ENCODE data around the gene AGAP1. TPM values are rescaled to one million over a fixed set of nuclear protein-coding genes. Genes with fewer than 3 reads are reported as not detected.

The AGAP1 gene
- total RNA-seq, 2 donors from 2014 or later = 16.1 to 40.1 TPM

- DNase-seq (ENCODE audit: low spot score) = no peak
- no peak overlapping the region for H3K4me3 ChIP-seq
- H3K27me3 ChIP-seq (replicated peaks; ENCODE audit: insufficient read depth) = no peaks in the 10 kb centered on the region
- no peaks in the 10 kb centered on the region for H3K9me3 ChIP-seq
- H3K27ac ChIP-seq = no peak overlapping the region
- H3K4me1 ChIP-seq (replicated peaks) = no peaks in the 10 kb centered on the region
- intact Hi-C loops (cut with DNase I) = no loop called here
- WGBS = 95% methylated on average over 21 of the region's 21 CpGs
- TF ChIP-seq POLR2A (IDR thresholded peaks at IDR 0.05) = no peak
- TF ChIP-seq POLR2AphosphoS5 (IDR thresholded peaks at IDR 0.05) = no peak
- TF ChIP-seq, protein P1, sequence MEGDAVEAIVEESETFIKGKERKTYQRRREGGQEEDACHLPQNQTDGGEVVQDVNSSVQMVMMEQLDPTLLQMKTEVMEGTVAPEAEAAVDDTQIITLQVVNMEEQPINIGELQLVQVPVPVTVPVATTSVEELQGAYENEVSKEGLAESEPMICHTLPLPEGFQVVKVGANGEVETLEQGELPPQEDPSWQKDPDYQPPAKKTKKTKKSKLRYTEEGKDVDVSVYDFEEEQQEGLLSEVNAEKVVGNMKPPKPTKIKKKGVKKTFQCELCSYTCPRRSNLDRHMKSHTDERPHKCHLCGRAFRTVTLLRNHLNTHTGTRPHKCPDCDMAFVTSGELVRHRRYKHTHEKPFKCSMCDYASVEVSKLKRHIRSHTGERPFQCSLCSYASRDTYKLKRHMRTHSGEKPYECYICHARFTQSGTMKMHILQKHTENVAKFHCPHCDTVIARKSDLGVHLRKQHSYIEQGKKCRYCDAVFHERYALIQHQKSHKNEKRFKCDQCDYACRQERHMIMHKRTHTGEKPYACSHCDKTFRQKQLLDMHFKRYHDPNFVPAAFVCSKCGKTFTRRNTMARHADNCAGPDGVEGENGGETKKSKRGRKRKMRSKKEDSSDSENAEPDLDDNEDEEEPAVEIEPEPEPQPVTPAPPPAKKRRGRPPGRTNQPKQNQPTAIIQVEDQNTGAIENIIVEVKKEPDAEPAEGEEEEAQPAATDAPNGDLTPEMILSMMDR (IDR thresholded peaks at IDR 0.05) = no peak
- H3K36me3 ChIP-seq = no peaks in the 10 kb centered on the region
Measured at GRCh38 chr2:236109473-236109872, 615.6 kb downstream of the AGAP1 start.

DNA sequence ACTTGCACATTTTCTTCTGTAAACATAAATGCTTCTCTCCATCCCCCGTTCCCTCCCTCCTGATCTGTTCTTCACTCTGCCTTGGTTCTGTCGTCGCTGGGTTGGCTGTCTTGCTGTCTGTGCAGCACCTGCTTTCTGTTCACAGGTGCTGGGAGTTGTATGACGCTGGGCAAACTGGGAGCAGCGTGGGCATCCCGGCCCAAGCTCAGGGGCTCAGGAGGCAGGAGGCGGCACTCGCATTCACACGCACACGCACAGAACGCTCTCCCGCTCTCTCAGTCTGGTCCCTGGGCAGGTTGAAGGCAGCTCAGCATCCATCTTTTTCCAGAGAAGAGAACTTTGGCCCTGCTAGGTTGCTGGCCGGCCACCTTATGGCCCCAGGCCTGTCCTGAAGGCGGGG, 618.6 kb downstream of the AGAP1 start:
- no peaks in the 10 kb centered on the region for H3K4me1 ChIP-seq (replicated peaks)
- intact Hi-C loops (cut with DNase I) = no loop called here
- no peaks in the 10 kb centered on the region for H3K27me3 ChIP-seq (replicated peaks; ENCODE audit: insufficient read depth)
- no peak overlapping the region for H3K27ac ChIP-seq
- no peaks in the 10 kb centered on the region for H3K36me3 ChIP-seq
- DNase-seq (ENCODE audit: low spot score) = no peak
- H3K9me3 ChIP-seq = no peaks in the 10 kb centered on the region
- TF ChIP-seq POLR2A (IDR thresholded peaks at IDR 0.05) = no peak
- TF ChIP-seq, protein P1 (IDR thresholded peaks at IDR 0.05) = no peak
- no peak for TF ChIP-seq POLR2AphosphoS5 (IDR thresholded peaks at IDR 0.05)
- 90% methylated on average over 14 of the region's 14 CpGs for WGBS
- H3K4me3 ChIP-seq = no peak overlapping the region

GRCh38 chr2:236113425-236113824, 619.6 kb downstream of the AGAP1 start:
- WGBS = 91% methylated on average over 8 of the region's 8 CpGs

GRCh38 chr2:236113948-236114347, 620.1 kb downstream of the AGAP1 start:
- DNase-seq (ENCODE audit: low spot score) = no peak
- no peak overlapping the region for H3K27ac ChIP-seq
- intact Hi-C loops (cut with DNase I) = no loop called here
- no peaks in the 10 kb centered on the region for H3K36me3 ChIP-seq
- H3K4me1 ChIP-seq (replicated peaks) = no peaks in the 10 kb centered on the region
- no peaks in the 10 kb centered on the region for H3K9me3 ChIP-seq
- no peak overlapping the region for H3K4me3 ChIP-seq
- no peaks in the 10 kb centered on the region for H3K27me3 ChIP-seq (replicated peaks; ENCODE audit: insufficient read depth)
- TF ChIP-seq POLR2AphosphoS5 (IDR thresholded peaks at IDR 0.05) (no peak), POLR2A (IDR thresholded peaks at IDR 0.05) (no peak)
- TF ChIP-seq, protein P1 (IDR thresholded peaks at IDR 0.05) = no peak
- WGBS = 89% methylated on average over 13 of the region's 13 CpGs

More at GRCh38 chr2:236113425-236113824, 619.6 kb downstream of the AGAP1 start:
- intact Hi-C loops (cut with DNase I) = no loop called here
- Histone ChIP-seq H3K4me1 (replicated peaks) (no peaks in the 10 kb centered on the region), H3K36me3 (no peaks in the 10 kb centered on the region), H3K27ac (no peak overlapping the region), H3K4me3 (no peak overlapping the region), H3K9me3 (no peaks in the 10 kb centered on the region), H3K27me3 (replicated peaks; ENCODE audit: insufficient read depth) (no peaks in the 10 kb centered on the region)
- DNase-seq (ENCODE audit: low spot score) = no peak
- no peak for TF ChIP-seq POLR2A (IDR thresholded peaks at IDR 0.05)
- TF ChIP-seq, protein P1 (IDR thresholded peaks at IDR 0.05) = no peak
- TF ChIP-seq POLR2AphosphoS5 (IDR thresholded peaks at IDR 0.05) = no peak

- no peak for DNase-seq (ENCODE audit: low spot score)
- 91% methylated on average over 14 of the region's 15 CpGs for WGBS
- H3K27ac ChIP-seq = no peak overlapping the region
Measured at GRCh38 chr2:236114959-236115358, 621.1 kb downstream of the AGAP1 start.

More at GRCh38 chr2:236114959-236115358, 621.1 kb downstream of the AGAP1 start:
- no peaks in the 10 kb centered on the region for H3K9me3 ChIP-seq
- TF ChIP-seq POLR2A (IDR thresholded peaks at IDR 0.05) (no peak), POLR2AphosphoS5 (IDR thresholded peaks at IDR 0.05) (no peak)
- TF ChIP-seq, protein P1 (IDR thresholded peaks at IDR 0.05) = no peak
- no peaks in the 10 kb centered on the region for H3K27me3 ChIP-seq (replicated peaks; ENCODE audit: insufficient read depth)
- H3K4me3 ChIP-seq = no peak overlapping the region
- H3K36me3 ChIP-seq = no peaks in the 10 kb centered on the region
- intact Hi-C loops (cut with DNase I) = no loop called here
- H3K4me1 ChIP-seq (replicated peaks) = no peaks in the 10 kb centered on the region
